Measurements from ENCODE around the gene TCF4. TPM values are rescaled to one million over a fixed set of nuclear protein-coding genes. Genes with fewer than 3 reads are reported as not detected.

Gene TCF4
- total RNA-seq, 1 experiment from 2014 or later, result 2.3 TPM

DNA sequence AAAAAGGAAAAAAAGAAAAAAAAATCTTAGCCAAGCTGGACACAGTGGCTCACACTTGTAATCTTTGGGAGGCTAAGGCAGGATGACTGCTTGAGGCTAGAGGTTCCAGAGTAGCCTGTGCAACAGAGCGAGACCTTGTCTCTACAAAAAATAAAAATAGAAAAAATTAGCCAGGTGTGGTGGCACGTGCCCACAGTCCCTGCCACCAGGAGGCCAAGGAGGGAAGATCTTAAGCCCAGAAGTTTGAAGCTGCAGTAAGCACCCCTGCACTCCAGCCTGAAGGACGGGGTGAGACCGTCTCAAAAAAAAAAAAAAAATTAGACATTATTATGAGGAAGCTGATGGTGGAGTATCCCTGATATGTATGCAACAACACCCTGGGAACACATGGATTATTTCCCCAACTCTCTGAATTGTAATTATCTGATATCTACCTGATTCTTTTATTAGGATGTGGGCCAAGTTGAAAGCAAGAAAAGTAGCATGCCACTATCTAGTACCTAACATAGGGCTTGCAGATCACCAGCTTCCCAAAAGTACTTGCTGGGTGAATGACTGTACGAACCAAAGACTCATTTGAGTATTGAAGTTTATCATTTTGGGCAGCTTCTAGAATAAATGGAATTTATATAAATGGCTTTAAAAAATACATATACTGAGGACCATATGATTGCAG, 140.9 kb downstream of the TCF4 start:
- BruUV-seq (replicated peaks), result no TSS peak
- CTCF ChIA-PET, result no interaction called here

DNA sequence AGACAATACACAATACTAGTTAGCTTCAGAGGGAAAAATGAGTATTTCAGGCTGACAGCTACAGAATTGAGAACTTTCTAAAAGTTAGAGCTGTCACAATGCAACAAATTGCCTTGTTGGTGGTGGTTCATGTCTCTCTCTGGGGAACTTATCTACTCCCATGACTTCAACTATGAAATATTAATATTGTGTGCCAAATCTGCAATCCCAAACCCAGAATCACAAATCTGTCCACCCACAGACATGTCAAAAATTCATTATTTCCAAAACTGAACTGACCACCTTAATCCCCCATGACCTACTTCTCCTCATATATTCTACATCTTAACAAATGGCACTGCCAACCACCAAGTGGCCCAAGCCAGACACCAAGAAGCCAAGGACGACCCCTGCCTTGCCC, 143.5 kb downstream of the TCF4 start:
- no TSS peak for BruUV-seq (replicated peaks)
- intact Hi-C loops (cut with micrococcal nuclease; ENCODE audit: unreplicated experiment), result no loop called here

More for the DNA sequence above, 140.9 kb downstream of the TCF4 start:
- Histone ChIP-seq H3K4me3 (ENCODE audit: low read depth in 2 of 2, low read length in 2 of 2) (no peak overlapping the region), H3K27ac (ENCODE audit: low read length) (no peak overlapping the region), H3K9me3 (ENCODE audit: control insufficient read depth, insufficient read depth, low read depth, low read length) (no peaks in the 10 kb centered on the region), H3K27me3 (ENCODE audit: control insufficient read depth, insufficient read depth, low read length) (no peaks in the 10 kb centered on the region), H3K36me3 (ENCODE audit: control insufficient read depth, insufficient read depth, low read length) (no peaks in the 10 kb centered on the region), H3K4me1 (ENCODE audit: control insufficient read depth, insufficient read depth, low read length) (no peaks in the 10 kb centered on the region)
- DNase-seq (ENCODE audit: low read depth, low spot score) (no peak), ATAC-seq (no peak)
- intact Hi-C loops (cut with micrococcal nuclease; ENCODE audit: unreplicated experiment) (no loop called here), in situ Hi-C loops (cut with HindIII; ENCODE audit: low pct_unique_long_range_greater_than_20kb, low sequenced_read_pairs) (no loop called here)
- TF ChIP-seq POLR2AphosphoS5 (IDR thresholded peaks at IDR 0.05; ENCODE audit: low read depth, low read length), result no peak
- TF ChIP-seq SIN3A (IDR thresholded peaks at IDR 0.05; ENCODE audit: borderline replicate concordance, insufficient read depth, low read depth, low read length), result no peak
- TF ChIP-seq, protein P1, sequence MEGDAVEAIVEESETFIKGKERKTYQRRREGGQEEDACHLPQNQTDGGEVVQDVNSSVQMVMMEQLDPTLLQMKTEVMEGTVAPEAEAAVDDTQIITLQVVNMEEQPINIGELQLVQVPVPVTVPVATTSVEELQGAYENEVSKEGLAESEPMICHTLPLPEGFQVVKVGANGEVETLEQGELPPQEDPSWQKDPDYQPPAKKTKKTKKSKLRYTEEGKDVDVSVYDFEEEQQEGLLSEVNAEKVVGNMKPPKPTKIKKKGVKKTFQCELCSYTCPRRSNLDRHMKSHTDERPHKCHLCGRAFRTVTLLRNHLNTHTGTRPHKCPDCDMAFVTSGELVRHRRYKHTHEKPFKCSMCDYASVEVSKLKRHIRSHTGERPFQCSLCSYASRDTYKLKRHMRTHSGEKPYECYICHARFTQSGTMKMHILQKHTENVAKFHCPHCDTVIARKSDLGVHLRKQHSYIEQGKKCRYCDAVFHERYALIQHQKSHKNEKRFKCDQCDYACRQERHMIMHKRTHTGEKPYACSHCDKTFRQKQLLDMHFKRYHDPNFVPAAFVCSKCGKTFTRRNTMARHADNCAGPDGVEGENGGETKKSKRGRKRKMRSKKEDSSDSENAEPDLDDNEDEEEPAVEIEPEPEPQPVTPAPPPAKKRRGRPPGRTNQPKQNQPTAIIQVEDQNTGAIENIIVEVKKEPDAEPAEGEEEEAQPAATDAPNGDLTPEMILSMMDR (IDR thresholded peaks at IDR 0.05), result no peak
- POLR2A ChIA-PET, result no interaction called here

More for the DNA sequence above, 143.5 kb downstream of the TCF4 start:
- H3K4me3 ChIP-seq (ENCODE audit: low read depth in 2 of 2, low read length in 2 of 2), result no peak overlapping the region
- TF ChIP-seq POLR2AphosphoS5 (IDR thresholded peaks at IDR 0.05; ENCODE audit: low read depth, low read length) (no peak), SIN3A (IDR thresholded peaks at IDR 0.05; ENCODE audit: borderline replicate concordance, insufficient read depth, low read depth, low read length) (no peak), TCF7L2 (IDR thresholded peaks at IDR 0.05; ENCODE audit: low read depth, low read length) (no peak)
- TF ChIP-seq, protein P2, sequence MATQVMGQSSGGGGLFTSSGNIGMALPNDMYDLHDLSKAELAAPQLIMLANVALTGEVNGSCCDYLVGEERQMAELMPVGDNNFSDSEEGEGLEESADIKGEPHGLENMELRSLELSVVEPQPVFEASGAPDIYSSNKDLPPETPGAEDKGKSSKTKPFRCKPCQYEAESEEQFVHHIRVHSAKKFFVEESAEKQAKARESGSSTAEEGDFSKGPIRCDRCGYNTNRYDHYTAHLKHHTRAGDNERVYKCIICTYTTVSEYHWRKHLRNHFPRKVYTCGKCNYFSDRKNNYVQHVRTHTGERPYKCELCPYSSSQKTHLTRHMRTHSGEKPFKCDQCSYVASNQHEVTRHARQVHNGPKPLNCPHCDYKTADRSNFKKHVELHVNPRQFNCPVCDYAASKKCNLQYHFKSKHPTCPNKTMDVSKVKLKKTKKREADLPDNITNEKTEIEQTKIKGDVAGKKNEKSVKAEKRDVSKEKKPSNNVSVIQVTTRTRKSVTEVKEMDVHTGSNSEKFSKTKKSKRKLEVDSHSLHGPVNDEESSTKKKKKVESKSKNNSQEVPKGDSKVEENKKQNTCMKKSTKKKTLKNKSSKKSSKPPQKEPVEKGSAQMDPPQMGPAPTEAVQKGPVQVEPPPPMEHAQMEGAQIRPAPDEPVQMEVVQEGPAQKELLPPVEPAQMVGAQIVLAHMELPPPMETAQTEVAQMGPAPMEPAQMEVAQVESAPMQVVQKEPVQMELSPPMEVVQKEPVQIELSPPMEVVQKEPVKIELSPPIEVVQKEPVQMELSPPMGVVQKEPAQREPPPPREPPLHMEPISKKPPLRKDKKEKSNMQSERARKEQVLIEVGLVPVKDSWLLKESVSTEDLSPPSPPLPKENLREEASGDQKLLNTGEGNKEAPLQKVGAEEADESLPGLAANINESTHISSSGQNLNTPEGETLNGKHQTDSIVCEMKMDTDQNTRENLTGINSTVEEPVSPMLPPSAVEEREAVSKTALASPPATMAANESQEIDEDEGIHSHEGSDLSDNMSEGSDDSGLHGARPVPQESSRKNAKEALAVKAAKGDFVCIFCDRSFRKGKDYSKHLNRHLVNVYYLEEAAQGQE (IDR thresholded peaks at IDR 0.05; ENCODE audit: insufficient read depth in 1 of 2, low read depth in 2 of 2, low read length in 1 of 2), result no peak
- TF ChIP-seq, protein P1 (IDR thresholded peaks at IDR 0.05), result no peak
- H3K36me3 ChIP-seq (ENCODE audit: control insufficient read depth, insufficient read depth, low read length), result no peaks in the 10 kb centered on the region
- in situ Hi-C loops (cut with HindIII; ENCODE audit: low pct_unique_long_range_greater_than_20kb, low sequenced_read_pairs), result no loop called here
- no peaks in the 10 kb centered on the region for H3K9me3 ChIP-seq (ENCODE audit: control insufficient read depth, insufficient read depth, low read depth, low read length)
- H3K27ac ChIP-seq (ENCODE audit: low read length), result no peak overlapping the region
- no peak for ATAC-seq
- no peaks in the 10 kb centered on the region for H3K4me1 ChIP-seq (ENCODE audit: control insufficient read depth, insufficient read depth, low read length)
- no peak for DNase-seq (ENCODE audit: low read depth, low spot score)
- POLR2A ChIA-PET, result no interaction called here
- CTCF ChIA-PET, result no interaction called here
- H3K27me3 ChIP-seq (ENCODE audit: control insufficient read depth, insufficient read depth, low read length), result no peaks in the 10 kb centered on the region

Data from Panc1 (cell line).